ENCODE results near the gene KLHL29. TPM values are rescaled to one million over a fixed set of nuclear protein-coding genes. Genes with fewer than 3 reads are reported as not detected.
A peak's percentile ranks its signal among the peaks of the same experiment; 100 is the strongest.

Gene KLHL29
- total and polyA plus RNA-seq, 10 of the 15 experiments (the other 5 are each of a cell fraction or from before 2014, with no cell fraction given), result 1.4 to 19.5 (median 6.1) TPM

DNA sequence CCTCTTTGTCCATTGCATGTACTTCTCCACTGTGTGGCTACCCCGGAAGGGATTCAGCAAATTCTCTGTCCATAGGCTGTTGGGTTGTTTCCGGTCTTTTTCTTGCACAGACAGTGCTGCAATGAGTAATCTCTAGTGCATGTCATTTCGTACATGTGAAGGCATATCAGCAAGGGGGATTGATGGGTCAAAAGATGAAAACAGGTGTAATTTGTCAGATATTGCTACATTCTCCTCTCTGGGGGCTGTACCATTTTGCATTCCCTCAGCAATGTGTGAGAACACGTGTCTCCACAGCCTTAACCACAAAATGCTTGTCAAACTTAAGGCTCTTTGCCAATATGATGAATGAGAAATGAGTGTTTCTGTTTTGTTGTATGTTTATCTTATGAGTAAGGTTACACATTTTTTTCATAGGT lies 60.5 kb downstream of the KLHL29 start (continued):
- TF ChIP-seq ASH2L (IDR thresholded peaks at IDR 0.05; ENCODE audit: borderline replicate concordance, low read depth) (no peak), NBN (IDR thresholded peaks at IDR 0.05) (no peak), POLR2AphosphoS2 (IDR thresholded peaks at IDR 0.05; ENCODE audit: low read depth, low read length) (no peak), CHD1 (IDR thresholded peaks at IDR 0.05; ENCODE audit: low read depth, low read length) (no peak), FOS (IDR thresholded peaks at IDR 0.05; ENCODE audit: borderline replicate concordance, extremely low read depth, insufficient read length) (no peak), CEBPB (IDR thresholded peaks at IDR 0.05; ENCODE audit: borderline replicate concordance in 1 of 2, low read depth in 2 of 2, low read length in 2 of 2) (no peak), BRCA1 (IDR thresholded peaks at IDR 0.05; ENCODE audit: low read depth, low read length) (no peak), ZBTB4 (CRISPR knock-in tag; IDR thresholded peaks at IDR 0.05) (no peak), NFYB (IDR thresholded peaks at IDR 0.05; ENCODE audit: insufficient read depth, low read depth, low read length) (no peak), SMARCA5 (IDR thresholded peaks at IDR 0.05) (no peak), BHLHE40 (IDR thresholded peaks at IDR 0.05; ENCODE audit: borderline replicate concordance in 1 of 2, low read depth in 2 of 2, low read length in 1 of 2) (peak; percentile 71 to 83; a peak in 2 of 4 replicates), IRF5 (IDR thresholded peaks at IDR 0.05; ENCODE audit: borderline replicate concordance) (no peak), ESRRA (IDR thresholded peaks at IDR 0.05; ENCODE audit: low read length) (no peak), NRF1 (conservative IDR thresholded peaks at IDR 0.05; ENCODE audit: low read depth, low read length) (no peak), RAD51 (IDR thresholded peaks at IDR 0.05) (peak; percentile 74), SMAD1 (IDR thresholded peaks at IDR 0.05; ENCODE audit: low read depth, partially characterized antibody) (no peak), TCF3 (IDR thresholded peaks at IDR 0.05; ENCODE audit: borderline replicate concordance, insufficient read depth, low read depth, low read length) (no peak), ZNF217 (IDR thresholded peaks at IDR 0.05) (no peak), TARDBP (IDR thresholded peaks at IDR 0.05; ENCODE audit: borderline replicate concordance) (no peak)
- TF ChIP-seq, protein P1, sequence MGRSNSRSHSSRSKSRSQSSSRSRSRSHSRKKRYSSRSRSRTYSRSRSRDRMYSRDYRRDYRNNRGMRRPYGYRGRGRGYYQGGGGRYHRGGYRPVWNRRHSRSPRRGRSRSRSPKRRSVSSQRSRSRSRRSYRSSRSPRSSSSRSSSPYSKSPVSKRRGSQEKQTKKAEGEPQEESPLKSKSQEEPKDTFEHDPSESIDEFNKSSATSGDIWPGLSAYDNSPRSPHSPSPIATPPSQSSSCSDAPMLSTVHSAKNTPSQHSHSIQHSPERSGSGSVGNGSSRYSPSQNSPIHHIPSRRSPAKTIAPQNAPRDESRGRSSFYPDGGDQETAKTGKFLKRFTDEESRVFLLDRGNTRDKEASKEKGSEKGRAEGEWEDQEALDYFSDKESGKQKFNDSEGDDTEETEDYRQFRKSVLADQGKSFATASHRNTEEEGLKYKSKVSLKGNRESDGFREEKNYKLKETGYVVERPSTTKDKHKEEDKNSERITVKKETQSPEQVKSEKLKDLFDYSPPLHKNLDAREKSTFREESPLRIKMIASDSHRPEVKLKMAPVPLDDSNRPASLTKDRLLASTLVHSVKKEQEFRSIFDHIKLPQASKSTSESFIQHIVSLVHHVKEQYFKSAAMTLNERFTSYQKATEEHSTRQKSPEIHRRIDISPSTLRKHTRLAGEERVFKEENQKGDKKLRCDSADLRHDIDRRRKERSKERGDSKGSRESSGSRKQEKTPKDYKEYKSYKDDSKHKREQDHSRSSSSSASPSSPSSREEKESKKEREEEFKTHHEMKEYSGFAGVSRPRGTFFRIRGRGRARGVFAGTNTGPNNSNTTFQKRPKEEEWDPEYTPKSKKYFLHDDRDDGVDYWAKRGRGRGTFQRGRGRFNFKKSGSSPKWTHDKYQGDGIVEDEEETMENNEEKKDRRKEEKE (IDR thresholded peaks at IDR 0.05), result no peak
